COR-L47 (cell line): Measurements from ENCODE around the gene EFCAB6.

Experiments used
- DNase-seq: peaks from one replicate; lab custom pipeline; 2025; lab: John Stamatoyannopoulos, UW

Gene EFCAB6

DNA sequence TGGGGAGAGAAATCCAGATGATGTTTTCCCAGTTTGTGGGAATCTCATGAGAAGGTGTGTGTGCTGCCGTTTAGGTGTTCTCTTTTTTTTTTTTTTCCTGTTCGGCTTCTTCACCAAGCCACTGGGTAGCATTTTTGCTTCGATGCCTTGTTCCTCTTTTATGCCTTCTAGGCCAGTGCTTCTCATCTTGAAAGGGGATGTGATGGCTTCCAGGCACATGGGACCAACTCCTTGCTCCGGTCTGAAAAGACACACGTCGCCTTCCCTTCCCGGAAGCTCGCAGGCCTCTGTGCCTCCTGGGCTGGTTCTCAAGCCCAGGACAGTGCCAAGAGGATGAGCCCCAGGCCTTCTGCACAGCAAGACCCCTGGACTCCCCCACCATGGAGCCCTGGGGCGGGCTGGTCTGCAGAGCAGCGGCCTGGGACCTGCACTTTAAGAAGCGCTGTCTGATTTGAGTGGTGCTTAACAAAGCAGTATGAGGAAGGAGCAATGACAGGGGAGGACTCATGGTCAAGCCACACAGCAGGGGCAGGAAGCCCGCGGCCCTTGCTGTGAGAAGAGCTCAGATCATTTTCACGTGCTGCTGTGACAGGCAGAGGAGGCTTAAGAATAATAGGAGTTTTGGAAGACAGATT, 241.5 kb downstream of the EFCAB6 start:
- DNase-seq = no peak

GRCh38 chr22:43569111-43569510, 243.0 kb downstream of the EFCAB6 start:
- no peak for DNase-seq

DNA sequence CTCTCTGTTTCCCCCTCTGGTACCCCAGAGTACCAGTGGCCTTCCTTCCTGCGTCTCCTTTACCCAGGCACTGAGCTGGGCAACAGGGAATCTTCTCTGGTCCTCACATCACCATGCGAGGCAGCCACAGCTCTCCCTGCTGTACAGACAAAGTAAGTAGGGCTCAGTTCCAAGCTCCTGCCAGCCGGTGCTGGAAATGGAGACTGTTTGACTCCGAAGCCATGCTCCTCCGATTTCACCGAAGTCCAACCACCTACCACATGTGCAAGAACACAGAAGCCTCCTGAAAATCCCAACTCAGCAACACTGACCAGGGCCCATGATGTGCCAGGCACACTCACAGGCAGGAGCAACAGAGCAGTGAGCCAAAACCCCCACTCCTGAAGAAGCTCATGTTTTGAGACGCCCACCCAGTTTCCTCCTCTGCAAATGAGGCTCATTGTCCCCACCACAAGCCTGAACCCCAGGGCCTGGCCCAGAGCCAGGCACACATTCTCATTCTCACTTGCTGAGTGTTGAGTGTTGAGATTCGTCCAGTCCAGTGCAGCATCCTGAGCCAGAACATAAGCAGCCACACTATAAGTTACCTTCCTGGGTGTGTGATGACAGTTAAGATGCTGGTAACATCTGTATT, 244.3 kb downstream of the EFCAB6 start:
- no peak for DNase-seq

GRCh38 chr22:43566561-43567332, 245.4 kb downstream of the EFCAB6 start:
- DNase-seq = no peak

- no peak for DNase-seq
Measured at GRCh38 chr22:43566021-43566420, 246.1 kb downstream of the EFCAB6 start.

GRCh38 chr22:43564859-43565258, 247.2 kb downstream of the EFCAB6 start:
- DNase-seq = no peak

- DNase-seq = no peak
Measured at GRCh38 chr22:43563571-43563970, 248.5 kb downstream of the EFCAB6 start.

DNA sequence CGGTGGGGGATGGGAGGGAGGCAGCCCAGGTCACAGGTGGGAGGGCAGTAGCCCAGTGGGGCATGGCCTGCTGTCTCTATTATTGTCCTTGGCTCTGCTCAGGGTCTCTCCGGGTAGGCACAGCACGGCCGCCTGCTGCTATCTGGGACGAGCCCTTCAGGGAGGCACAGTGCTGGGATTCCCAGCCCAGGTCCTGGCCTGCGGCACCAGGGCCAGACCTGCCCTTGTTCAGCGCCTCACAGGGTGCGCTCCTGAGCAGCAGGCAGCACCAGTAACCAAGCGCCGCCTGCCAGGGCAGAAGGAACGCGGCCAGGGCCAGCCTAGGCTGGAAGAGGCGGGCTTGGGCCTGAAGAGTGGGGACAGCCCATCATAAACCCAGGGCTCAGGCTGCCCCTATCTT, 249.3 kb downstream of the EFCAB6 start:
- no peak for DNase-seq

DNA sequence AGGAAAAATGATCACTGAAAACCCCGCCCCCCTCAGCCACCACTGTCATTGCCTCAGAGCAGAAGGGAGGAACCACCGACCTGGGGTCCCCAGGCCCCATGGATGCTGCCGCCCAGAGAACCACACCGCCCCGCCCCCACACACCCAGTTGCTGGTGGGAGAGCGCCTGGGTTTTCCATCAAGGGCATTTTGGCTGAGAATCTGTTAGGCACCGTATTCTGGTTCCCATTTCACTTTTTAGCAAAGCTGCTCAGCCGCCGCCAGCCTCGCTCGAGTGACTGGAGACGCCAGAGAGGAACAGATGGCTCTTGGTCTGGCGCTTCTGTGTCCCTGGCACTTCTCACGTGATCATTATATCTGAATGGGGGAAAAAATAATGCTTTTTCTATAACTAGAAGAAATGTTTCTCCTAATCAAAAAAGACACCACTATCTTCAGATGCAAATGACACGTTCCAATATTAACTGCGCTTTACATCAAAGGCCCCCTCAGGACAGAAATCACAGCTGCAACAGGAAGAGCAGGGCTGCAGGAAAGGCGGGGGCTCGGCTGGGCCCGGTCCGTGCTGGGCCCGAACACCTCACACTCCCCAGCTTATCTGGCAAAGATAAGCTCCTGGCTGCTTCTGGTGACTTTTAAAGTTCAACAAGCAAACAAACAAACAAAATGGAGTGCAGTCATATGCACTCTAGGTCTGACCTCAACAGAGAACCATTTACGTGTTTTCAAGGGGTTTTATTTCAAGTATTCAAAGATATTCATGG, 250.5 kb downstream of the EFCAB6 start:
- no peak for DNase-seq

- no peak for DNase-seq
Measured at GRCh38 chr22:43560651-43561050, 251.5 kb downstream of the EFCAB6 start.

- DNase-seq = no peak
Measured at GRCh38 chr22:43555561-43556515, 256.3 kb downstream of the EFCAB6 start.

- DNase-seq = no peak
Measured at GRCh38 chr22:43554694-43555365, 257.3 kb downstream of the EFCAB6 start.

- no peak for DNase-seq
Measured at GRCh38 chr22:43554259-43554636, 257.9 kb downstream of the EFCAB6 start.

- DNase-seq = no peak
Measured at GRCh38 chr22:43553451-43554258, 258.4 kb downstream of the EFCAB6 start.

DNA sequence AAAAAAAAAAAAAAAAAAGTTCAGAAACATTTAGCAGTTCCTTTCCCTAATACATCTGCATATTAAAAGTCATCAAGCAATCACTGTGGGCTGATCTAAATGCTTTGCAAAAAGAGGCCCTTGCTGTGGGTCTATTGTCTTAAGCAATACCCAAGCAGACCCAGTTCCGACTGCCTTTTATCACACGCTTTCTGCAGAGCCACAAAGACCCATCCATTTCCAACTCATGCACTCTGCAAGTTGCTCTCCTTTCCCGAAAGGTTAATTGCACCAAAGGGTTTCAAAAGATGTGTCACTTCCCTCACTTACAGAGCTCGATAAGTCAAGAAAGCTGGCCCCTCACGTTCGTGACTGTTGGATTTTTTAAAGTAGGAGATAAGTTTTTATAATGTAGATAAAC, 261.4 kb downstream of the EFCAB6 start:
- DNase-seq = no peak

GRCh38 chr22:43550024-43550620, 262.0 kb downstream of the EFCAB6 start:
- no peak for DNase-seq

GRCh38 chr22:43546186-43546585, 265.9 kb downstream of the EFCAB6 start:
- no peak for DNase-seq

GRCh38 chr22:43544289-43544673, 267.8 kb downstream of the EFCAB6 start:
- DNase-seq = no peak

GRCh38 chr22:43543522-43544288, 268.4 kb downstream of the EFCAB6 start:
- DNase-seq = no peak
